Hematopoietic multipotent progenitor cell treated with erythropoietin and hydrocortisone succinate and interleukin-3 and kit ligand, for 8 days (in vitro differentiated cells): Measurements from ENCODE around the gene ZNF202.

Source experiments
- DNase-seq: peaks from one replicate; pipeline ENCODE4 v3.0.0-alpha.2; 2015

Gene ZNF202

DNA sequence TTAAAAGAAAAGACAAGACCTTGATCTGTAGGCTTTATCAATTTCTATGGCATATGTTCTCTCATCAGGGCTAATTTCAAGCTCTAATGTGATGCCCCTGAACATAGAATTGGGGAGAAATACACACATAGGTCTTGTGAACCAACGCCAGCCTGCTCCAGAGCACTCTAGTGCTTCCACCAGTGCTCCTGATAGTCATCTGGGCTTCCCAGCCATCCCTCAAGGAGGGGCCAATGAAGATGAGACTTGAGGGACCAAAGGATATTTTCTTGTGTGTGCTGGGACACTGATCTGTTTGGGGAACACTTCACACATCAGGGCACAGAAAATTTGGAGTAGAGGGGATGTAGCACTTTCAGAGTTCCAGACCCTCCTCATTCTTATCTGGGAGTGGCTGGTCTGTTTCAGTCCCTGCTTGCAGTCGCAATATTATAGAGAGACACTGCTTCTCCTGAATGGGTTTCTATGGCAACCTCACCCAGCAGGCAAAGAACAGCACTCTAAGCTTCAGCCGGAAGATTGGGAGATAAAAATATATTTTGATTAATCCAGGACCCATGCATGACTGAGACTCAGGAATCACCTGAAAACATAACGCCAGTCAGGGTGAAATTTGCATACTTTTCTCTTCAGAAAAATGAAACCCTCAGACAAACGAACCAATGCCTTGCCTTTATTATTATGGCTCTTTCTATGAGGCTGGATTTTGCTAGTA, 58.6 kb downstream of the ZNF202 start:
- no peak for DNase-seq

DNA sequence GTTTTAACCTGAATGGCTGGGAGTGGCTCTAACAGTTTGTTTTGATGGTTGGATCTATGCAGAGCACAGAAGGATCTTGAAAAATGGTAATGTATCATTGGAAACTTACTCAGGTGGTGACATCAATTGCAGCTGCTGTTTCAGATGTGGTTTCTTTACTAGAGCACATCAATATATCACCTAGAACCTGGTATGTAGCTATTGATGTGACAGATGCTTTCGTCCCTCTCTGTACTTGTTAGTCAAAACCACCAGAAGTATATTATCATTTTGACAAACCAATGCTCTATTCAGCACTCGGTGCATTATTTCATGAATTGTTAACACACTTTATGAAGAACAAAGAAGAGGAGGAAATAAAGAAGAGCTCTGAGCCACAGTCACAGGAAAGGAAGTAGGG, 60.4 kb downstream of the ZNF202 start:
- no peak for DNase-seq

DNA sequence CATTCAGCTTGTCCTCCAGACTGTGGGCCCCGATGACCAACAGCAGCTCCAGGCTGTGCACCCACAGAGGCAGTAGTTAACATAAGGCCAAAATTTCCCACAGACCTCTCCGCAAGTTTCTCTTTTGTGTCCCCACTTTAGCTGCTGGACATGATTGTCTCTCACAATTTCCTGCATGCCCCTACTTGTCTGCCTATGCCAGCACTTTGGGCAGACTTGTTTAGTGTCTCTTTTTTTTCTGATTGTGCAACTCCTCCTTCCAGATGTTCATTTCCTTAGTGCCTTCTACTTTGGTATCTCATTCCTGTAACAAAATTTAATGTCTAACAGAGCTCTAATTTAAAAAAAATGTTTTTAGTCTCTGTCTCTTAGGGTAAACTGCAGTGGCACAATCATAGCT, 63.2 kb downstream of the ZNF202 start:
- DNase-seq: no peak

DNA sequence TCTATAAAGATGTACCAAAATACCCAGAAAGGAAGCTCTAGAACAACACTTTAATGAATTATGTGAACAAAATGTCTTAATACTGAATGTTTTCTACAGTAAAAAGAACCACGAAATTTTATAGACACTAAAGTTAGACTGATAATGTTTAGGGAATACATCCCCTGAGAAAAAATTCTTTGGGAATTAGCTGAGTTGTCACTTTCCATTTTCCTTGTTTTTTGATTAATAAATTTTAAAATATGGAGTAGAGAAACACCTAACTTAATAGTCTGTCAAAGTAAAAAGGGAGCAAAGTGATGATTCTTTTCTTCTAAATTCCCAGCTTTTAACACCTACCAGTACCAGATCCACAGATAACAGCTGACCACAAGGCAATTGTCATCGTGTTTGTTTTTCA, 64.0 kb downstream of the ZNF202 start:
- no peak for DNase-seq

DNA sequence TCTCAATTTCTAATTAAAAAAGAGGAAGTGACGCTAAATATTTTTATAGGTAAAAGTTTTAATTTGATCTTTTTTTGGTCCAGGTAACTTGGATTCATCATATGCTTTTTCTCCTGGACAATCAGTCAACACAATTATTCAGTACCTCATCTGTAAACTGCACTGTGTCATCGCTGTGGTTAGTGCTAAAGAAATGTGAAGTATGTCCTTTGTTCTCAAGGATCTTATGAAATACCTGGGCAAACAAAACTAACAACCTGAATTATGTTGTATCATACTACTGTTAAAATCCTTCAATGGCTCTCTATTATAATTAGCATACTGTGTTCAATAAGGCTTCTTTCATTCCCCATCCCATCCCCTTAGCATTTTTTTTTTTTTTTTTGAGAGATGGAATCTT, 67.2 kb downstream of the ZNF202 start:
- DNase-seq: no peak
